Motor neuron (in vitro differentiated cells): ENCODE data around the gene IGFLR1. TPM values are rescaled to one million over a fixed set of nuclear protein-coding genes. Genes with fewer than 3 reads are reported as not detected.
"Not testable (repeated sequence)": the region's sequence is repeated elsewhere in the genome, so short reads cannot be mapped to it uniquely, and the experiment has no call there.

Experiments
- ATAC-seq, 8 experiments: fragments of 200-7000 bp; cut with Tn5 transposase; replicated peaks in 6 of 8; 2 replicates each; pipeline ENCODE4 v1.8.0; 2021; ENCODE audit warnings: mild to moderate bottlenecking in 8 of 8, moderate library complexity in 8 of 8
- H3K27ac ChIP-seq, 2 donors: fragments of 250-450 bp; sonication (Bioruptor Pico); 2 replicates each; pipeline ENCODE4 v1.9.0; 2021; ENCODE audit warnings: antibody characterized with exemption in 2 of 2, mild to moderate bottlenecking in 2 of 2, moderate library complexity in 1 of 2
- H3K4me1 ChIP-seq, 2 donors: fragments of 250-450 bp; sonication (Bioruptor Pico); replicated peaks in 1 of 2; 2 replicates each; pipeline ENCODE4 v1.6.1; 2021; ENCODE audit warnings: antibody characterized with exemption in 2 of 2, mild to moderate bottlenecking in 2 of 2, moderate library complexity in 1 of 2
- H3K4me3 ChIP-seq, 5 donors: fragments of 250-450 bp; sonication (Bioruptor Pico); 2 replicates each; pipeline ENCODE4 v1.9.0; 2021; ENCODE audit warnings: antibody characterized with exemption in 5 of 5, mild to moderate bottlenecking in 5 of 5, moderate library complexity in 4 of 5
- WGBS, 10 experiments: fragments of 450-650 bp; shearing (Covaris generic); methylation state at CpG; one replicate each; pipeline ENCODE4 v1.0.0; 2022; 5-methylcytosine and 5-hydroxymethylcytosine counted together
- in situ Hi-C, 9 experiments: fragments of 400-800 bp; cut with MboI; loops; one replicate each; pipeline ENCODE4 v1.15.0; 2021; ENCODE audit warnings: low sequenced_read_pairs in 9 of 9, low pct_unique_long_range_greater_than_20kb in 2 of 9; ENCODE audit not compliant: unreplicated experiment in 9 of 9
- total RNA-seq, 8 experiments: library from RNA; unstranded; fragments of 300-600 nt; gene quantifications; 2 replicates each; pipeline versions ENCODE4 v1.2.3 to v1.2.4, GENCODE V29; 2022

The IGFLR1 gene
- total RNA-seq, 8 experiments from 2014 or later: 1.8 to 6.4 (median 4.3) TPM

DNA sequence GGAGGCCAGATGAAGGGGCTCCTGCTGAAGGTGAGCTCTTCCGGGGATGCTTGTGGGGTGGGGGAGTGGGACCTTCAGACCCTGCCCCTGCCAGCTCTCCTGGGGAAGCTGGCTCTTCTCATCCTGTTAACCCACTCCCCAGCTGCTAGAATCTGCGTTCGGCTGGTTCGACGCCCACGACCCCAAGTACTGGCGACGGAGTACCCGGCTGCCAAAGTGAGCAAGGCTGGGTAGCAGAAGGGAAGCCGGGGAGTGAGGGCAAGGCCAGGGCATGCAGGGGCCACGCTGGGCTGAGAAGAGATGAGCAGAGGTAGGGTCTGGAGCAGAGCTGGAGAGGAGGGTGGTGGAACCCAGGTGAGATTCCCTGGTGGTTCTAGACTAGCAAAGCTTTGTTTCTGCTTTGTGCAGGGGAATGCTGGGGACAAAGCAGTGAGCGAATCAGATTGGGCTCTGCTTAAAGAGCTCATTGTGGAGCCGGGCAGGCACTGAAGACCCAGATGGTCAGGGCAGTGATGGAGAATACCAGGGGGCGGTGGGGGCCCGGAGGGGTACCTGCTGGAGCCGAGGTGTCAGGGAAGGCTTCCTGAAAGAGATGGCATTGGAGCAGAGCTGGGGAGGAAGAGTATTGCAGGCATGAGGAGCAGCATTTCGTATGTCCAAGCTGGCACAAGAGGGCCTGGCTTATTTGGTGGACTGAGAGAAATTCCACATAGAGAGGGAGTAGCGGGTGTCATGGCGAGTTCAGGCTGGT, 14.1 kb downstream of the IGFLR1 start:
- in situ Hi-C loops: no loop called here
- no peaks in the 10 kb centered on the region for H3K4me1 ChIP-seq
- WGBS, 10 experiments: 80 to 100% (median 97%) methylated on average over 1 to 10 of the region's 19 CpGs; no CpG with 5 or more reads in 6 of the 10 experiments
- ATAC-seq: no peak
- no peak overlapping the region for H3K27ac ChIP-seq
- no peak overlapping the region for H3K4me3 ChIP-seq

DNA sequence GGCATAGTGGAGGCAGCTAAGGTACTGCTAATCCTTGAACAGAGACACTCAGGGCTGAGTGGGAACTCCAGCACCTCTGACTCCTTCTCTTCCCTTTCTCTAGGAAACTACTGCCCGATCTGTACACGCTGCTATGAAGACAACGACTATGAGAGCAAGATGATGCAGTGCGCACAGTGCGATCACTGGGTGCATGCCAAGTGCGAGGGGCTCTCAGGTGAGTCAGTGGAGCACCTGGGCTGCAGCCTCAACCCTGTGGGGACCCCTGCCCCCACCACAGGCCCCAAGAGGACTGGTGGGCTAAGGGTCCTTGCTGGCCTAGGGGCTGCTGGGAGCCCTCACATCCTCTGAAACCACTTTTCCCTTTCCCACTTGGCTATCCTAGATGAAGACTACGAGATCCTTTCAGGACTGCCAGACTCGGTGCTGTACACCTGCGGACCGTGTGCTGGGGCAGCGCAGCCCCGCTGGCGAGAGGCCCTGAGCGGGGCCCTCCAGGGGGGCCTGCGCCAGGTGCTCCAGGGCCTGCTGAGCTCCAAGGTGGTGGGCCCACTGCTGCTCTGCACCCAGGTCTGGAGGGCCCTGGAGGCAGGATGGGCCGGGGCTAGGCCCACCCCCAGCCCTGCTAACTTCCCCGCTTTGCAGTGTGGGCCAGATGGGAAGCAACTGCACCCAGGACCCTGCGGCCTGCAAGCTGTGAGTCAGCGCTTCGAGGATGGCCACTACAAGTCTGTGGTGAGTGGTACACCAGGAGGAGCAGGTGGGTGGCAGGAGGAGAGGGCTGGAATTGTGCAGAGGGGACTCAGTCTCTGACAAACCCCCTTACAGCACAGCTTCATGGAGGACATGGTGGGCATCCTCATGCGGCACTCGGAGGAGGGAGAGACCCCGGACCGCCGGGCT, 14.9 kb downstream of the IGFLR1 start:
- in situ Hi-C loops: no loop called here
- no peak overlapping the region for H3K27ac ChIP-seq
- no peak overlapping the region for H3K4me3 ChIP-seq
- H3K4me1 ChIP-seq: no peaks in the 10 kb centered on the region
- WGBS, 10 experiments: 82 to 100% (median 93%) methylated on average over 1 to 12 of the region's 25 CpGs; no CpG with 5 or more reads in 5 of the 10 experiments
- peak in 2 of 8 experiments; percentile 9 to 14 for ATAC-seq

DNA sequence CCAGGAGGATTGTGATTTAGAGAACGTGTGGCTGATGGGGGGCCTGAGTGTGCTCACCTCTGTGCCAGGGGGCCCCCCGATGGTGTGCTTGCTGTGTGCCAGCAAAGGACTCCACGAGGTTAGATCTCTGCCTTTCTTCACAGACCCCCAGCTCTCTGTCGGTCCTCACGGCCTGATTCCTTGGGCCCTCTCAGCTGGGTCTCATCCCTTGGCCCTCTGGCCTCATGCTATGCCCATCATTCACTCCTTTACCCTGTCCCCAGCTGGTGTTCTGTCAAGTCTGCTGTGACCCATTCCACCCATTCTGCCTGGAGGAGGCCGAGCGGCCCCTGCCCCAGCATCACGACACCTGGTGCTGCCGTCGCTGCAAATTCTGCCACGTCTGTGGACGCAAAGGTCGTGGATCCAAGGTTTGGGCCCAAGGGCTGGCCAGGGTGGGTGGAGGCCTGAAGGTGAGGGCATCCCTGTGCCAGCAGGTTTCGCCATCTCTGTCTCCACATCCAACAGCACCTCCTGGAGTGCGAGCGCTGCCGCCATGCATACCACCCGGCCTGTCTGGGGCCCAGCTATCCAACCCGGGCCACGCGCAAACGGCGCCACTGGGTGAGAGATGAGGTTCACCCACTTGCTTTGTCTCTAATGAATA, 16.9 kb downstream of the IGFLR1 start:
- H3K4me1 ChIP-seq: no peaks in the 10 kb centered on the region
- H3K27ac ChIP-seq: no peak overlapping the region
- no peak overlapping the region for H3K4me3 ChIP-seq
- in situ Hi-C loops: no loop called here
- no peak for ATAC-seq
- WGBS, 10 experiments: 93 to 100% (median 97%) methylated on average over 1 to 6 of the region's 23 CpGs; no CpG with 5 or more reads in 5 of the 10 experiments

DNA sequence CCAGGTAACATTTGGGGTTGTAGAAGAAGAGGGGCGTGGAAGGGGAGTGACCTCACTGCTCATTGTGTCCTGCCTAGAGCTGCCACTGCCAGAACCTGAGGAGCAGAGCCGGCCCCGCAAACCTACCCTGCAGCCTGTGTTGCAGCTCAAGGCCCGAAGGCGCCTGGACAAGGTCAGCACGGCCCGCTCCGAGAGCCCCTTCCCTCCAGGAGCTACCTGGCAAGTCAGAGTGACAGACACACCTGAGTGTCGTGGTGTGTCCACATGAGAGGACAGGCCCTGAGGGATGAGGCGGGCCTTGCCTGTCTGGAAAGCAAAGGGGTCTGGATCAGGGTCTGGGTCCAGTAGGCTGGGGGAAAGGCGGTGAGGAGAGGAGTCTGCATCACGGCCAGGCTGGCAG, 17.7 kb downstream of the IGFLR1 start:
- ATAC-seq: no peak
- H3K4me1 ChIP-seq: peaks cover 0 to 1% of the 10 kb centered on the region in 2 donors
- in situ Hi-C loops: no loop called here
- no peak overlapping the region for H3K4me3 ChIP-seq
- WGBS, 10 experiments: 80 to 100% (median 93%) methylated on average over 2 to 4 of the region's 12 CpGs; no CpG with 5 or more reads in 7 of the 10 experiments
- no peak overlapping the region for H3K27ac ChIP-seq

DNA sequence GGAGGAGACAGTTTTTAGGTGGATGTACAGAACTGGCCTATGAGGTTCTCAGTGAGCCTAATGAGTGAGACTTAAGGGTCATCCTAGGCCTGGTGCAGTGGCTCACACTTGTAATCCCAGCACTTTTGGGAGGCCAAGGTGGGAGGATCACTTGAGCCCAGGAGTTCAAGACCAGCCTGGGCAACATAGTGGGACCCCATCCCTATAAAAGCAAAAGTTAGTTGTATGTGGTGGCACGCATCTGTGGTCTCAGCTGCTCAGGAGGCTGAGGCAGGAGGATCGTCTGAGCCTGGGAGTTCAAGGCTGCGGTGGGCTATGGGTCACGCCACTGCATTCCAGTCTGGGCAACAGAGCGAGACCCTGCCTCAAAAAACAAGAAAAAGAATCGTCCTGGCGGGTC, 18.1 kb downstream of the IGFLR1 start:
- WGBS, 10 experiments: 89 to 94% methylated on average over 3 to 5 of the region's 7 CpGs; no CpG with 5 or more reads in 8 of the 10 experiments
- H3K4me3 ChIP-seq, in situ Hi-C loops, H3K4me1 ChIP-seq, H3K27ac ChIP-seq, ATAC-seq: not testable (repeated sequence)

DNA sequence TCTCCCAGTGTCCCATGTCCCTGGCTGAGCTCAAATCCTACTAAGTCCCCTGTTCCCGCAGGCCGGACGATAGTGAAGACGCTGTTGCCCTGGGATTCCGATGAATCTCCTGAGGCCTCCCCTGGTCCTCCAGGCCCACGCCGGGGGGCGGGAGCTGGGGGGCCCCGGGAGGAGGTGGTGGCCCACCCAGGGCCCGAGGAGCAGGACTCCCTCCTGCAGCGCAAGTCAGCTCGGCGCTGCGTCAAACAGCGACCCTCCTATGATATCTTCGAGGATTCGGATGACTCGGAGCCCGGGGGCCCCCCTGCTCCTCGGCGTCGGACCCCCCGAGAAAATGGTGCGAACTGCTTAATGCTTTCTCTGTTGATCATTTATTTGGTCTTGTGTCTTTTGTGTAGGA, 18.6 kb downstream of the IGFLR1 start:
- in situ Hi-C loops: no loop called here
- Histone ChIP-seq H3K4me3 (no peak overlapping the region), H3K27ac (no peak overlapping the region), H3K4me1 (peaks cover 6 to 8% of the 10 kb centered on the region in 2 donors)
- no peak for ATAC-seq
- 88 to 100% (median 96%) methylated on average over 1 to 18 of the region's 24 CpGs; no CpG with 5 or more reads in 4 of the 10 experiments for WGBS, 10 experiments

DNA sequence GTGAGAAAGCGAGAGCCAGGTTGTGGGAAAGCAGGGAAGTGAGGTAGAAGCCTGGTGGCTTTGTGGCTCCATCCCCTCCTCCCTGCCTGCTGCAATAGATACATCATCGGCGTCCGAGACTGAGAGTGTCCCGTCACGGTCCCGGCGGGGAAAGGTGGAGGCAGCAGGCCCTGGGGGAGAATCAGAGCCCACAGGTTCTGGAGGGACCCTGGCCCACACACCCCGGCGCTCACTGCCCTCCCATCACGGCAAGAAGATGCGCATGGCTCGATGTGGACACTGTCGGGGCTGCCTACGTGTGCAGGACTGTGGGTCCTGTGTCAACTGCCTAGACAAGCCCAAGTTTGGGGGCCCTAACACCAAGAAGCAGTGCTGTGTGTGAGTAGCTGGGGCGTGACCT, 19.4 kb downstream of the IGFLR1 start:
- in situ Hi-C loops: no loop called here
- H3K4me1 ChIP-seq: peaks cover 6 to 8% of the 10 kb centered on the region in 2 donors
- H3K27ac ChIP-seq: no peak overlapping the region
- no peak overlapping the region for H3K4me3 ChIP-seq
- 90 to 100% (median 100%) methylated on average over 1 to 8 of the region's 16 CpGs; no CpG with 5 or more reads in 5 of the 10 experiments for WGBS, 10 experiments
- ATAC-seq: no peak

DNA sequence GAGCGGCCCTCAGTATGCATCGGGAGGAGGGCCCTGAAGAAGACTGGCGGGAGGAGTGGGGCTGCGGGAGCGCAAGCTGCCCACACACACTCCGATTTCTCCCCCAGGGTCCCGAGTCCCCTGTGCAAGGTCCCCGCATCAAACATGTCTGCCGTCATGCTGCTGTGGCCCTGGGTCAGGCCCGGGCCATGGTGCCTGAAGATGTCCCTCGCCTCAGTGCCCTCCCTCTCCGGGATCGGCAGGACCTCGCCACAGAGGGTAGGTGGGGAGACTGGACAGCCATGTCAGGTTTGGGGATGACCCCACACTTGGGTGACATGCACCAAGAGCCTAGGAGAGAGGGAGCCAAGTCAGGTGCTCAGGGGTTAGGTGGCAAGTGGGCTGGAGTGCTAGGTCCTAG, 19.8 kb downstream of the IGFLR1 start:
- in situ Hi-C loops: no loop called here
- WGBS, 10 experiments: 78 to 100% (median 90%) methylated on average over 1 to 8 of the region's 14 CpGs; no CpG with 5 or more reads in 7 of the 10 experiments
- ATAC-seq: no peak
- Histone ChIP-seq H3K4me3 (no peak overlapping the region), H3K4me1 (peaks cover 6 to 8% of the 10 kb centered on the region in 2 donors), H3K27ac (no peak overlapping the region)

DNA sequence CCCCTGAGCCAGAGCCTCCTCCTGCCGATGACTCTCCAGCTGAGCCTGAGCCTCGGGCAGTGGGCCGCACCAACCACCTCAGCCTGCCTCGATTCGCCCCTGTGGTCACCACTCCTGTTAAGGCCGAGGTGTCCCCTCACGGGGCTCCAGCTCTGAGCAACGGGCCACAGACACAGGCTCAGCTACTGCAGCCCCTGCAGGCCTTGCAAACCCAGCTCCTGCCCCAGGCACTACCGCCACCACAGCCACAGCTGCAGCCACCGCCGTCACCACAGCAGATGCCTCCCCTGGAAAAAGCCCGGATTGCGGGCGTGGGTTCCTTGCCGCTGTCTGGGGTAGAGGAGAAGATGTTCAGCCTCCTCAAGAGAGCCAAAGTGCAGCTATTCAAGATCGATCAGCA, 20.9 kb downstream of the IGFLR1 start:
- H3K4me1 ChIP-seq: peaks cover 6 to 8% of the 10 kb centered on the region in 2 donors
- H3K4me3 ChIP-seq: no peak overlapping the region
- in situ Hi-C loops: no loop called here
- 84 to 100% (median 97%) methylated on average over 1 to 9 of the region's 16 CpGs; no CpG with 5 or more reads in 4 of the 10 experiments for WGBS, 10 experiments
- no peak overlapping the region for H3K27ac ChIP-seq
- no peak for ATAC-seq

DNA sequence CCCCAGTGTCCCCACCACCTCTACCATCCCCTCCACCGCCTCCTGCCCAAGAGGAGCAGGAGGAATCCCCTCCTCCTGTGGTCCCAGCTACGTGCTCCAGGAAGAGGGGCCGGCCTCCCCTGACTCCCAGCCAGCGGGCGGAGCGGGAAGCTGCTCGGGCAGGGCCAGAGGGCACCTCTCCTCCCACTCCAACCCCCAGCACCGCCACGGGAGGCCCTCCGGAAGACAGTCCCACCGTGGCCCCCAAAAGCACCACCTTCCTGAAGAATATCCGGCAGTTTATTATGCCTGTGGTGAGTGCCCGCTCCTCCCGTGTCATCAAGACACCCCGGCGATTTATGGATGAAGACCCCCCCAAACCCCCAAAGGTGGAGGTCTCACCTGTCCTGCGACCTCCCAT, 21.6 kb downstream of the IGFLR1 start:
- no peak for ATAC-seq
- Histone ChIP-seq H3K4me1 (peaks cover 10 to 13% of the 10 kb centered on the region in 2 donors), H3K27ac (no peak overlapping the region), H3K4me3 (no peak overlapping the region)
- no CpG with 5 or more reads among the region's 17 CpGs for WGBS, 10 experiments
- in situ Hi-C loops: no loop called here

DNA sequence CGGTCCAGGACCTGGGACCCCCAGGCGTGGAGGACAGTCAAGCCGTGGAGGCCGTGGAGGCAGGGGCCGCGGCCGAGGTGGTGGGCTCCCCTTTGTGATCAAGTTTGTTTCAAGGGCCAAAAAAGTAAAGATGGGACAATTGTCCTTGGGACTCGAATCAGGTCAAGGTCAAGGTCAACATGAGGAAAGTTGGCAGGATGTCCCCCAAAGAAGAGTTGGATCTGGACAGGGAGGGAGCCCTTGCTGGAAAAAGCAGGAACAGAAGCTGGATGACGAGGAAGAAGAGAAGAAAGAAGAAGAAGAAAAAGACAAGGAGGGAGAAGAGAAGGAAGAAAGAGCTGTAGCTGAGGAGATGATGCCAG, 22.1 kb downstream of the IGFLR1 start:
- no peak for ATAC-seq
- no peak overlapping the region for H3K4me3 ChIP-seq
- 80 to 100% (median 99%) methylated on average over 1 to 8 of the region's 9 CpGs for WGBS, 10 experiments
- peaks cover 15 to 17% of the 10 kb centered on the region in 2 donors for H3K4me1 ChIP-seq
- in situ Hi-C loops: no loop called here
- no peak overlapping the region for H3K27ac ChIP-seq

DNA sequence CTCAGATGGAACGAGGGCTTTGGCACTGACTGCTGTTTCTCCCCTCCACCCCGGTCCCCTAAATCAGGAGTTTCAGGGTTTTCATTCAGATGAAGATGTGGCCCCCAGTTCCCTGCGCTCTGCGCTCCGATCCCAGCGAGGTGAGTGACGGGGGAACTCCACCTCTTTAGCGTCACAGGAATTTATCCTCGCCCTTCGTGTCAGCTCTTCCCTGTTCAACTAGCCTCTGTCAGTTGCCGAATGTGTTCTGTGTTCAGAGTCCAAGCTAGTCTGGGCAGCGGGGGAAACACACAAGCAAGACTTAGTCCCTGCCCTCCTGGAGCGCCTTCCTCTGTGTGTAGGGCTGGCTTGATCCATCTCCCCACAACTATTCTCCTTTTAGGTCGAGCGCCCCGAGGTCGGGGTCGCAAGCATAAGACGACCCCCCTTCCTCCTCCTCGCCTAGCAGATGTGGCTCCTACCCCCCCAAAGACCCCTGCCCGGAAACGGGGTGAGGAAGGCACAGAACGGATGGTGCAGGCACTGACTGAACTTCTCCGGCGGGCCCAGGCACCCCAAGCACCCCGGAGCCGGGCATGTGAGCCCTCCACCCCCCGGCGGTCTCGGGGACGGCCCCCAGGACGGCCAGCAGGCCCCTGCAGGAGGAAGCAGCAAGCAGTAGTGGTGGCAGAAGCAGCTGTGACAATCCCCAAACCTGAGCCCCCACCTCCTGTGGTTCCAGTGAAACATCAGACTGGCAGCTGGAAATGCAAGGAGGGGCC, 22.7 kb downstream of the IGFLR1 start:
- in situ Hi-C loops: no loop called here
- 60 to 100% (median 83%) methylated on average over 1 to 14 of the region's 32 CpGs; no CpG with 5 or more reads in 3 of the 10 experiments for WGBS, 10 experiments
- no peak overlapping the region for H3K27ac ChIP-seq
- ATAC-seq: no peak
- H3K4me1 ChIP-seq: peaks cover 16 to 17% of the 10 kb centered on the region in 2 donors
- H3K4me3 ChIP-seq: peak overlapping the region in 2 of 5 donors; percentile 39 to 60
